Lower leg skin (tissue), 4 donors: ENCODE results near the gene FERMT1. TPM values are rescaled to one million over a fixed set of nuclear protein-coding genes. Genes with fewer than 3 reads are reported as not detected.
"Not testable (repeated sequence)": the region's sequence is repeated elsewhere in the genome, so short reads cannot be mapped to it uniquely, and the experiment has no call there.

Experiments
- DNase-seq, 2 donors: peaks; one replicate each; pipeline ENCODE4 v3.0.0-alpha.2; 2019; ENCODE audit warnings: low spot score in 2 of 2
- H3K4me3 ChIP-seq: fragments of 200-600 bp; sonication (generic); 2 replicates; pipeline ENCODE4 v1.5.1; 2017; ENCODE audit warnings: mild to moderate bottlenecking, low read depth; ENCODE audit not compliant: poor library complexity, severe bottlenecking
- CTCF ChIP-seq, 3 donors: fragments of 450-650 bp; IDR thresholded peaks; one replicate each; pipeline ENCODE4 v1.5.1; 2016; ENCODE audit warnings: antibody characterized with exemption in 3 of 3, mild to moderate bottlenecking in 3 of 3, moderate library complexity in 2 of 3
- POLR2A ChIP-seq, 2 donors: fragments of 450-650 bp; IDR thresholded peaks; one replicate each; pipeline ENCODE4 v1.6.1; 2016 to 2017; ENCODE audit warnings: antibody characterized with exemption in 2 of 2, mild to moderate bottlenecking in 1 of 2, moderate library complexity in 1 of 2
- WGBS, 2 donors: methylation state at CpG; one replicate each; pipeline ENCODE4 v1.1.5; 2018; 5-methylcytosine and 5-hydroxymethylcytosine counted together
- intact Hi-C: fragments of 100-400 bp; cut with DNase I; formaldehyde crosslinking; loops from one replicate; pipeline ENCODE4 v1.15.0; 2023; ENCODE audit warnings: low total_unique reads
- total RNA-seq, 4 donors: library from RNA; depleted of rRNA; stranded (reverse); fragments of >200 nt; gene quantifications; one replicate each; pipeline ENCODE4 v1.1.0, GENCODE V29; 2016

Gene FERMT1
- total RNA-seq, 4 donors from 2014 or later: 24.2 to 33.0 (median 27.8) TPM

DNA sequence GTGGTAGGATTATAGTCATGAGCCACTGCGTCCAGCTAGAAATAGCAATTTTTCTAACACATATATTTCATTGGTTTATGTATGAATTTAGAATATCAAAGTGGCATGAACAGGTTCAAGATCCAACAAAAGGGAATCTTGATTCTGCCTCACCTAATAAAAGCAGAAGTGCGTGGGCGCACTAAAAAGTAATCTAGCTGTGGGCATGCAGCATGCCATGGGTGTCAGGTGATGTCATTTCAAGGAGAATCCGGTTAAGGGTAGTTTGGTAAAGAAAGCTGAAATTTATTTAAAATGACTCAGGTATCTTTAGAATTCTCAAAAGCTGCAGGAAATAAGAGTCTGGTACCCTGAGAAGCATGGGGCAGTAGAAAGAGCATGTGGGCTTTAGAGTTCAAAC is 86.6 kb downstream of the FERMT1 start:
- no peak for TF ChIP-seq POLR2A (IDR thresholded peaks at IDR 0.05)
- TF ChIP-seq CTCF (IDR thresholded peaks at IDR 0.05): no peak
- intact Hi-C loops: no loop called here
- 93 to 98% methylated on average over 4 of the region's 4 CpGs for WGBS, 2 donors
- no peak overlapping the region for H3K4me3 ChIP-seq
- no peak for DNase-seq

DNA sequence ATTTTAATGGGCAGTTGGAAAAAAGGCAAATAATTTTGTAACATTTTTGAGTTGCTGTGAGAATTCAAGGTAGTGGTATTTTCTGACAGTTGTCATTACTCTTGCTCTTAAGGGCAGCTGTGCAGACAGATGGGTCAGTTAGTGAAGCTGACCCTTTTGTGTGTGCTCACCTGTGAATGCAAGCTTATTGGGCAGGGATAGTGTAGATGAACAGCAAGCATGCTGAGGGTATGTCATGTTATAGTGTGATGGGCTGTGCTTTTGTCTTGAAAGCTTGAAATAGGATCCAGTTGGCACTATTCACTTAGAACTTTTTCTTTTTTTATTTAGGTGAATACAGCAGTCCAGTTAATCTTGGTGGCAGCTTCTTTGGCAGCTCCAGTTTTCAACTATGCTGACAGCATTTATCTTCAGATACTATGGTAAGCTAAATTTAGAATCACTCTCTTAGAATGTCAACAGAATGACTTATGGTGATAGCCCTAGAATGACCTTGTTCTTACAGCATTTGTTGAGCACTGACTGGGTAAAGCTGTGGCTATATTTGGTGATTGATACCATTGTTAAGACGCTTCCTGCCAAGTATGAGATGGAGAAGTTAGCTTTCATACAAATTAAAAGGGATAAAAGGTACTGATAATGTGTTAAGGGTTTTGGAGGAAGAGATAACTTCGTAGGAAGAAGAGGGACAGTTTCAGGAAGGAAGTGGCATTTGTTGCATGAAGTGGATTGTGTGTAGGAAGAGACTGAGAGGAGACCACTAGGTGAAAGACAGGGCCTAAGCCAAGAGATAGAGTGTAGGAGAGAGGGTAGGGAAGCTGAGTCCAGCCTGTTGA is 88.5 kb downstream of the FERMT1 start:
- WGBS, 2 donors: 71 to 74% methylated on average over 2 of the region's 2 CpGs
- no peak for TF ChIP-seq POLR2A (IDR thresholded peaks at IDR 0.05)
- TF ChIP-seq CTCF (IDR thresholded peaks at IDR 0.05): no peak
- no peak overlapping the region for H3K4me3 ChIP-seq
- intact Hi-C loops: no loop called here
- no peak for DNase-seq

DNA sequence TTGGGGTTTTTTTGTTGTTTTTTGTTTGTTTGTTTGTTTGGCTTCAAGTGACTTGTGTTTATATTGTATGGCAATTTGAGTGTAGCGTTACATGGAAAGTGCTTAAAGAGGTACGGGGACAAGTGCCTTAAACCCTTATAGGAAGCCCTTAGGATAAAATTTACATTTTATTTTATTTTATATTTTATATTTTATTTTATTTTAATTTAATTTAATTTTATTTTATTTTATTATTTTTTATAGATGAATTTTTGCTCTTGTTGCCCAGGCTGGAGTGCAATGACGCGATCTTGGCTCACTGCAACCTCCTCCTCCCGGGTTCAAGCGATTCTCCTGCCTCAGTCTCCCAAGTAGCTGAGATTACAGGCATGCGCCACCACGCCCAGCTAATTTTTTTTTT is 89.9 kb downstream of the FERMT1 start:
- intact Hi-C loops, H3K4me3 ChIP-seq: not testable (repeated sequence)
- WGBS, 2 donors: 95 to 96% methylated on average over 8 of the region's 8 CpGs

GRCh38 chr20:6030453-6031080 is 92.3 kb downstream of the FERMT1 start:
- H3K4me3 ChIP-seq: no peak overlapping the region
- TF ChIP-seq POLR2A (IDR thresholded peaks at IDR 0.05) (no peak), CTCF (IDR thresholded peaks at IDR 0.05) (no peak)
- no peak for DNase-seq
- intact Hi-C loops: no loop called here
- WGBS, 2 donors: 91 to 92% methylated on average over 6 of the region's 6 CpGs

More for the DNA sequence above, 89.9 kb downstream of the FERMT1 start:
- DNase-seq: not testable (repeated sequence)

GRCh38 chr20:6029538-6029937 is 93.3 kb downstream of the FERMT1 start:
- 51 to 69% methylated on average over 6 of the region's 6 CpGs for WGBS, 2 donors
- TF ChIP-seq CTCF (IDR thresholded peaks at IDR 0.05) (no peak), POLR2A (IDR thresholded peaks at IDR 0.05) (no peak)
- intact Hi-C loops: no loop called here
- no peak for DNase-seq
- no peak overlapping the region for H3K4me3 ChIP-seq

DNA sequence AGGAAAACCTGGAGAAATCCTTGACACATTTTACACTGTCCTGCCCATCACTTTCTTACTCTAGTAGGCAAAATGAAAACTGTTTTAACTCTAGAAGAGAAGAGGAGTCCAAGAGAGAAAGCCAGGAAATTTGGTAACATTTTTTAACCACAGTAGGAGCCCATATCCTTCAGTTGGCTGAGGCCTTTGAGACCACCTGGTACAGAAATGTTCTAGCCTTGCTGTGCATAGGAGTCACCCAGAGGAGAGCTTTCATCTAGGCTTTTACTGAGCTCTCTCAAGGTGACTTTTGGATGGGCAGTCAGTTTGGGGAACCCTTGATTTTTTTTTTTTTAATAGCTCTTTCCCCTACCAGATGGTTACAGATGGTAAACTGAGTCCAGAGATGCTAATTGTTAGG is 94.0 kb downstream of the FERMT1 start:
- intact Hi-C loops: no loop called here
- no peak for TF ChIP-seq CTCF (IDR thresholded peaks at IDR 0.05)
- no peak for TF ChIP-seq POLR2A (IDR thresholded peaks at IDR 0.05)
- no peak overlapping the region for H3K4me3 ChIP-seq
- DNase-seq: no peak
